Esophagus squamous epithelium (tissue), 4 donors: Measurements from ENCODE around the gene CFAP141.

Source experiments
- POLR2A ChIP-seq, 4 donors: fragments of 450-650 bp; IDR thresholded peaks; one replicate each; pipeline ENCODE4 v1.6.1; 2017; ENCODE audit warnings: antibody characterized with exemption in 4 of 4, mild to moderate bottlenecking in 4 of 4, moderate library complexity in 3 of 4
- TF ChIP-seq, protein P1 (sequence below), 6 experiments: fragments of 450-650 bp in 4 of 6; fragments of 200-600 bp in 2 of 6; sonication (generic) in 2 of 6; IDR thresholded peaks; one replicate each; pipeline ENCODE4 v1.5.1; 2016 to 2019; ENCODE audit warnings: antibody characterized with exemption in 6 of 6, mild to moderate bottlenecking in 4 of 6, moderate library complexity in 4 of 6

DNA sequence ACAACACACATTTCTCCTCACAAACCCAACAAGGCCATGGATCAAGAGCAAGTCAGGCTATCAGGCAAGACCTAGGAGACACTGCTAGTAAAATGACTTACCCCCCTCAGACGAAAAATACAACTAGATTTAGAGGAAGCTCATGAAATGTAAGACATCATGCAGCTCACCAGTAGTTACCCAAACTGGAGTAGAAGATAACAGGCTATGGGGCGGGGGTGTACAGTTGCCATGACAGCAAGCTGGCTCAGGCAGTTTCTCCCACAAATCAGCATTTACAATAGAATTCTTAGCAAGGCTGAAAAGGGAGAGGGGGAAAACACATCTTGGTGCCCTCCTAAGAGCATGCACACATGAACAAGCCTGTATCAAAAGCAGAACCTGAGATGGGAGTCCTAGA lies 28.1 kb downstream of the CFAP141 start:
- TF ChIP-seq POLR2A (IDR thresholded peaks at IDR 0.05): no peak
- TF ChIP-seq, protein P1, sequence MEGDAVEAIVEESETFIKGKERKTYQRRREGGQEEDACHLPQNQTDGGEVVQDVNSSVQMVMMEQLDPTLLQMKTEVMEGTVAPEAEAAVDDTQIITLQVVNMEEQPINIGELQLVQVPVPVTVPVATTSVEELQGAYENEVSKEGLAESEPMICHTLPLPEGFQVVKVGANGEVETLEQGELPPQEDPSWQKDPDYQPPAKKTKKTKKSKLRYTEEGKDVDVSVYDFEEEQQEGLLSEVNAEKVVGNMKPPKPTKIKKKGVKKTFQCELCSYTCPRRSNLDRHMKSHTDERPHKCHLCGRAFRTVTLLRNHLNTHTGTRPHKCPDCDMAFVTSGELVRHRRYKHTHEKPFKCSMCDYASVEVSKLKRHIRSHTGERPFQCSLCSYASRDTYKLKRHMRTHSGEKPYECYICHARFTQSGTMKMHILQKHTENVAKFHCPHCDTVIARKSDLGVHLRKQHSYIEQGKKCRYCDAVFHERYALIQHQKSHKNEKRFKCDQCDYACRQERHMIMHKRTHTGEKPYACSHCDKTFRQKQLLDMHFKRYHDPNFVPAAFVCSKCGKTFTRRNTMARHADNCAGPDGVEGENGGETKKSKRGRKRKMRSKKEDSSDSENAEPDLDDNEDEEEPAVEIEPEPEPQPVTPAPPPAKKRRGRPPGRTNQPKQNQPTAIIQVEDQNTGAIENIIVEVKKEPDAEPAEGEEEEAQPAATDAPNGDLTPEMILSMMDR (IDR thresholded peaks at IDR 0.05): no peak
